ENCODE results near the gene CST9. TPM values are rescaled to one million over a fixed set of nuclear protein-coding genes. Genes with fewer than 3 reads are reported as not detected.

CST9 gene
- total and polyA plus RNA-seq, 10 of the 15 experiments (the other 5 are each of a cell fraction or from before 2014, with no cell fraction given), result not detected

GRCh38 chr20:23604306-23604705 is 1.4 kb downstream of the CST9 start (continued):
- TF ChIP-seq SMC3 (IDR thresholded peaks at IDR 0.05; ENCODE audit: borderline replicate concordance, low read length) (no peak), CREB1 (IDR thresholded peaks at IDR 0.05; ENCODE audit: low read depth) (no peak)
- TF ChIP-seq, protein P1, sequence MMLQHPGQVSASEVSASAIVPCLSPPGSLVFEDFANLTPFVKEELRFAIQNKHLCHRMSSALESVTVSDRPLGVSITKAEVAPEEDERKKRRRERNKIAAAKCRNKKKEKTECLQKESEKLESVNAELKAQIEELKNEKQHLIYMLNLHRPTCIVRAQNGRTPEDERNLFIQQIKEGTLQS (IDR thresholded peaks at IDR 0.05; ENCODE audit: borderline replicate concordance, extremely low read depth, low read depth, low read length), result no peak

- intact Hi-C loops (cut with micrococcal nuclease; ENCODE audit: unreplicated experiment) (loop anchor here (10.0 kb wide), 1 partner anchor 909 kb away; no protein-coding TSS in a partner anchor), in situ Hi-C loops (cut with MboI) (no loop called here)
- SMC1A ChIA-PET (ENCODE audit: uncharacterized antibody, unreplicated experiment), result interaction anchor here (1.0 kb wide), 1 partner anchor 162 kb away, joined by 4 read pairs; no protein-coding TSS in a partner anchor
- Histone ChIP-seq H3K4me2 (ENCODE audit: control insufficient read depth, insufficient read depth) (no peak overlapping the region), H3K27ac (ENCODE audit: control insufficient read depth, insufficient read depth) (no peak overlapping the region), H3K4me3 (no peak overlapping the region), H2AFZ (ENCODE audit: control insufficient read depth, low read depth, low read length) (no peak overlapping the region), H3K9me3 (replicated peaks; ENCODE audit: control insufficient read depth, insufficient read depth, low read length) (no peaks in the 10 kb centered on the region), H3K36me3 (ENCODE audit: control insufficient read depth in 2 of 2, insufficient read depth in 2 of 2, low read length in 1 of 2) (no peaks in the 10 kb centered on the region), H3K27me3 (replicated peaks in 1 of 2; ENCODE audit: control insufficient read depth in 2 of 2, insufficient read depth in 2 of 2, low read length in 1 of 2) (no peaks in the 10 kb centered on the region), H3K9ac (ENCODE audit: control insufficient read depth, insufficient read depth, low read length) (no peak overlapping the region), H3K79me2 (ENCODE audit: control insufficient read depth, insufficient read depth, low read length) (no peaks in the 10 kb centered on the region), H3K4me1 (ENCODE audit: control insufficient read depth, insufficient read depth, low read length) (no peaks in the 10 kb centered on the region), H4K20me1 (ENCODE audit: control insufficient read depth, insufficient read depth) (no peaks in the 10 kb centered on the region)
- CTCF ChIA-PET, result interaction anchor here (3.0 kb wide), 1 partner anchor 161 kb away, joined by 17 read pairs; no protein-coding TSS in a partner anchor
- no peak for TF ChIP-seq PRDM15 (CRISPR knock-in tag; IDR thresholded peaks at IDR 0.05)
- FAIRE-seq (no peak), DNase-seq (ENCODE audit: low read depth, low spot score) (no peak), ATAC-seq (no peak)
- WGBS (ENCODE audit: insufficient coverage, insufficient replicate concordance, low lambda C conversion rate, missing lambda C conversion rate), result 48% methylated on average over 4 of the region's 4 CpGs
- POLR2A ChIA-PET, result no interaction called here
- BruUV-seq (replicated peaks), result no TSS peak
- RAD21 ChIA-PET (ENCODE audit: unreplicated experiment), result no interaction called here
Measured at GRCh38 chr20:23603321-23603720, 2.4 kb downstream of the CST9 start.
